Gastrocnemius medialis (tissue), 4 donors: ENCODE measurements around the gene RDH5.

ENCODE experiments used
- POLR2A ChIP-seq, 2 donors: fragments of 450-650 bp; IDR thresholded peaks; one replicate each; pipeline ENCODE4 v1.6.1; 2017; ENCODE audit warnings: antibody characterized with exemption in 2 of 2, mild to moderate bottlenecking in 2 of 2, moderate library complexity in 2 of 2
- TF ChIP-seq, protein P1 (sequence below), 5 experiments: fragments of 450-650 bp in 3 of 5; fragments of 200-600 bp in 2 of 5; sonication (generic) in 2 of 5; IDR thresholded peaks in 4 of 5; conservative IDR thresholded peaks in 1 of 5; 1 replicate in 4 of 5; 2 replicates in 1 of 5; pipeline ENCODE4 v1.5.1; 2016 to 2019; ENCODE audit warnings: antibody characterized with exemption in 5 of 5, mild to moderate bottlenecking in 3 of 5, moderate library complexity in 3 of 5

DNA sequence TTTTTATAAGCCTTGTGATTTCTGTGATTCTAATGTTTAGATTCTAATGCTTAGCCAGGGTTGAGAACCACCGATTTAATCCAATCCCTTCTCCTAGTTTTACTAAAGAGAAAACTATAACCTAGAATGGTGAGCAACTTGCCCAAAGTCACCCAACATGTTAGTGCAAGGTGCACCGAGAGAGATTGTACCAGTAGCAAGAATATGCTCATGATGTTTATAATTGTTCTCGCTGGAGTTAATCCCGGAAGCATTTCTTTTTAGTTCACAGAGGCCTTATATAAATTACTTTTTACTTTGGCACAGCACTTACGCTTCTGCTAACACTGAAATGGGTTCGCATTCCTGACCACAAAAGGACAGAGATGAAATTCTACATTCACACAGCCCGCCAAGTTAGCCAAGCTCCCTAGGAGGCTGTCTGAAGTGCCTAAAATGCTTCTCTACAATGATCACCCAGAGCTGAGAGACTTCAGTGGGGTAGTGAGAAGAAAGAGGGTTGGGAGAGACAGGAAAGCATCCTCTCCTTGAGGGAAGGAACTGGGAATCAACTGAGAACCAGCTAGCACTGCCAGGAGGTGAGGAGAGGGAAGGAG, 4.9 kb upstream of the RDH5 start:
- TF ChIP-seq, protein P1, sequence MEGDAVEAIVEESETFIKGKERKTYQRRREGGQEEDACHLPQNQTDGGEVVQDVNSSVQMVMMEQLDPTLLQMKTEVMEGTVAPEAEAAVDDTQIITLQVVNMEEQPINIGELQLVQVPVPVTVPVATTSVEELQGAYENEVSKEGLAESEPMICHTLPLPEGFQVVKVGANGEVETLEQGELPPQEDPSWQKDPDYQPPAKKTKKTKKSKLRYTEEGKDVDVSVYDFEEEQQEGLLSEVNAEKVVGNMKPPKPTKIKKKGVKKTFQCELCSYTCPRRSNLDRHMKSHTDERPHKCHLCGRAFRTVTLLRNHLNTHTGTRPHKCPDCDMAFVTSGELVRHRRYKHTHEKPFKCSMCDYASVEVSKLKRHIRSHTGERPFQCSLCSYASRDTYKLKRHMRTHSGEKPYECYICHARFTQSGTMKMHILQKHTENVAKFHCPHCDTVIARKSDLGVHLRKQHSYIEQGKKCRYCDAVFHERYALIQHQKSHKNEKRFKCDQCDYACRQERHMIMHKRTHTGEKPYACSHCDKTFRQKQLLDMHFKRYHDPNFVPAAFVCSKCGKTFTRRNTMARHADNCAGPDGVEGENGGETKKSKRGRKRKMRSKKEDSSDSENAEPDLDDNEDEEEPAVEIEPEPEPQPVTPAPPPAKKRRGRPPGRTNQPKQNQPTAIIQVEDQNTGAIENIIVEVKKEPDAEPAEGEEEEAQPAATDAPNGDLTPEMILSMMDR (IDR thresholded peaks at IDR 0.05 in 4 of 5, conservative IDR thresholded peaks at IDR 0.05 in 1 of 5) = no peak
- no peak for TF ChIP-seq POLR2A (IDR thresholded peaks at IDR 0.05)
